GM12878 (cell line): ENCODE data around the gene TEX44. TPM values are rescaled to one million over a fixed set of nuclear protein-coding genes. Genes with fewer than 3 reads are reported as not detected.
A peak's percentile ranks its signal among the peaks of the same experiment; 100 is the strongest.

Experiments used
- ASH2L ChIP-seq: fragments of 300-600, 200-600 bp; sonication (generic); IDR thresholded peaks from 2 replicates; pipeline ENCODE4 v1.6.1; 2017; ENCODE audit warnings: low read depth, mild to moderate bottlenecking, borderline replicate concordance
- CHD4 ChIP-seq: fragments of 200-600 bp; sonication (generic); IDR thresholded peaks from 2 replicates; pipeline ENCODE4 v1.6.1; 2016; ENCODE audit warnings: mild to moderate bottlenecking
- CREM ChIP-seq: IDR thresholded peaks from 2 replicates; pipeline ENCODE4 v1.6.1; 2014; ENCODE audit warnings: antibody characterized with exemption, low read depth
- CTCF ChIP-seq, 3 experiments: IDR thresholded peaks in 2 of 3; conservative IDR thresholded peaks in 1 of 3; 2 replicates each; pipeline ENCODE4 v1.5.1; 2011; ENCODE audit warnings: low read depth in 3 of 3, low read length in 3 of 3, mild to moderate bottlenecking in 3 of 3, control low read depth in 2 of 3, moderate library complexity in 2 of 3, inconsistent platforms in 1 of 3, mixed read lengths in 1 of 3; ENCODE audit not compliant: control insufficient read depth in 2 of 3, insufficient read depth in 1 of 3; ENCODE audit errors: extremely low read depth in 1 of 3
- DPF2 ChIP-seq: fragments of 450-650 bp; IDR thresholded peaks from 2 replicates; pipeline ENCODE4 v1.6.1; 2017; ENCODE audit warnings: mild to moderate bottlenecking
- FOXM1 ChIP-seq: IDR thresholded peaks from 2 replicates; pipeline ENCODE4 v1.6.1; 2012; ENCODE audit warnings: low read depth, mild to moderate bottlenecking, inconsistent platforms, low read length, moderate library complexity
- HCFC1 ChIP-seq: fragments of 150-350 bp; IDR thresholded peaks from 2 replicates; pipeline ENCODE4 v1.6.1; 2014; ENCODE audit warnings: low read length
- LARP7 ChIP-seq: fragments of 450-650 bp; IDR thresholded peaks from 2 replicates; pipeline ENCODE4 v1.6.1; 2017; ENCODE audit warnings: mild to moderate bottlenecking
- MTA3 ChIP-seq: IDR thresholded peaks from 2 replicates; pipeline ENCODE4 v1.6.1; 2012; ENCODE audit warnings: low read length, inconsistent platforms, borderline replicate concordance
- MXI1 ChIP-seq: fragments of 150-350 bp; IDR thresholded peaks from 2 replicates; pipeline ENCODE4 v1.6.1; 2011; ENCODE audit warnings: low read depth, mild to moderate bottlenecking, inconsistent platforms, low read length, improper control_type of control experiment
- NFYA ChIP-seq: IDR thresholded peaks from 2 replicates; pipeline ENCODE4 v1.6.1; 2011; ENCODE audit warnings: low read depth, mild to moderate bottlenecking, low read length, improper control_type of control experiment, borderline replicate concordance
- PAX5 ChIP-seq: IDR thresholded peaks from 2 replicates; pipeline ENCODE4 v1.6.1; 2011; ENCODE audit warnings: low read depth, low read length, borderline replicate concordance
- REST ChIP-seq: IDR thresholded peaks from 2 replicates; pipeline ENCODE4 v1.6.1; 2012; ENCODE audit warnings: mild to moderate bottlenecking, low read depth, low read length
- ZBTB33 ChIP-seq: fragments of 450-650 bp; IDR thresholded peaks from 2 replicates; pipeline ENCODE4 v1.6.1; 2017; ENCODE audit warnings: mild to moderate bottlenecking
- ZBTB4 ChIP-seq: fragments of 450-650 bp; formaldehyde crosslinking; IDR thresholded peaks from 2 replicates; pipeline ENCODE4 v1.4.0; 2022; ENCODE audit warnings: mild to moderate bottlenecking, moderate library complexity
- ZNF207 ChIP-seq: fragments of 450-650 bp; IDR thresholded peaks from 2 replicates; pipeline ENCODE4 v1.6.1; 2014; ENCODE audit warnings: antibody characterized with exemption, mild to moderate bottlenecking, borderline replicate concordance
- polyA plus RNA-seq, 11 experiments: library from polyadenylated mRNA; depleted of rRNA in 4 of 11; unstranded in 6 of 11; stranded (reverse) in 5 of 11; fragments of >200 nt; fragmentation: Nextera tagmentation in 4 of 11; fragmentation: Illumina TruSeq in 1 of 11; extraction: Ambion mirVana in 4 of 11; extraction: Trizol in 1 of 11; gene quantifications; 1 replicate in 1 of 11; 2 replicates in 10 of 11; pipeline versions ENCODE4 v1.2.1 to v1.2.3, GENCODE V29; 2011 to 2016; ENCODE audit warnings: inconsistent platforms in 2 of 11, missing spikeins in 2 of 11, low read depth in 1 of 11
- total RNA-seq, 4 experiments: library from RNA; depleted of rRNA in 3 of 4; stranded (reverse); fragments of >200 nt in 3 of 4; fragmentation: Illumina TruSeq in 1 of 4; extraction: Trizol in 1 of 4; gene quantifications; 2 replicates each; pipeline versions ENCODE4 v1.2.1 to v1.2.3, GENCODE V29; 2013 to 2021

The TEX44 gene
- total and polyA plus RNA-seq, 10 of the 15 experiments (the other 5 are each of a cell fraction or from before 2014, with no cell fraction given) = not detected

GRCh38 chr2:231615058-231615671 is 22.5 kb downstream of the TEX44 start (continued):
- TF ChIP-seq CTCF (IDR thresholded peaks at IDR 0.05 in 2 of 3, conservative IDR thresholded peaks at IDR 0.05 in 1 of 3; ENCODE audit: control insufficient read depth in 2 of 3, extremely low read depth in 1 of 3, insufficient read depth in 1 of 3, low read depth in 3 of 3, low read length in 3 of 3) = peak in 1 of 3 experiments; percentile 5; a peak in 1 of 6 replicates
- no peak for TF ChIP-seq NFYA
- TF ChIP-seq REST = no peak
- TF ChIP-seq LARP7 = 0 out of 2 replicates have a peak, but pooled peaks have one; percentile 4
- no peak for TF ChIP-seq HCFC1
- TF ChIP-seq FOXM1 = no peak
- peak; percentile 14; the same call in 1 of the 2 replicates for TF ChIP-seq ZNF207
- no peak for TF ChIP-seq PAX5
- no peak for TF ChIP-seq ZBTB4 (CRISPR knock-in tag)
- TF ChIP-seq ASH2L = no peak
- TF ChIP-seq CREM = no peak
- TF ChIP-seq MTA3 = no peak
- TF ChIP-seq CHD4 = no peak
- TF ChIP-seq ZBTB33 = no peak
- TF ChIP-seq DPF2 = peak; percentile 77; the same call in 1 of the 2 replicates
- 0 out of 2 replicates have a peak, but pooled peaks have one; percentile 17 for TF ChIP-seq MXI1
